ENCODE measurements around the gene MDM1. TPM values are rescaled to one million over a fixed set of nuclear protein-coding genes. Genes with fewer than 3 reads are reported as not detected.
A peak's percentile ranks its signal among the peaks of the same experiment; 100 is the strongest.

Gene MDM1
- total and polyA plus RNA-seq, 2 of the 13 experiments (the other 11 are each of a cell fraction or from before 2014, with no cell fraction given) = 4.6 to 15.2 TPM

GRCh38 chr12:68364893-68365725 is 32.9 kb upstream of the MDM1 start (continued):
- TF ChIP-seq CCAR2 (optimal IDR thresholded peaks at IDR 0.05; ENCODE audit: low read depth, low read length) = no peak
- TF ChIP-seq FOXK2 (IDR thresholded peaks at IDR 0.05) = no peak
- TF ChIP-seq ZNF253 (CRISPR knock-in tag; IDR thresholded peaks at IDR 0.05; ENCODE audit: borderline replicate concordance) = no peak
- peak; percentile 56; the same call in 1 of the 2 replicates for TF ChIP-seq YEATS2 (CRISPR knock-in tag; IDR thresholded peaks at IDR 0.05; ENCODE audit: borderline replicate concordance)
- TF ChIP-seq ZSCAN12 (CRISPR knock-in tag; IDR thresholded peaks at IDR 0.05) = no peak
- no peak for TF ChIP-seq PCBP2 (optimal IDR thresholded peaks at IDR 0.05; ENCODE audit: low read depth, low read length, poor library complexity, severe bottlenecking)
- peak; percentile 86; the same call in 1 of the 2 replicates for TF ChIP-seq MTA1 (CRISPR knock-in tag; IDR thresholded peaks at IDR 0.05; ENCODE audit: borderline replicate concordance)
- 0 out of 2 replicates have a peak, but pooled peaks have one; percentile 26 for TF ChIP-seq SAFB2 (CRISPR knock-in tag; IDR thresholded peaks at IDR 0.05; ENCODE audit: borderline replicate concordance, low read depth)
- TF ChIP-seq KDM5B (CRISPR knock-in tag; IDR thresholded peaks at IDR 0.05; ENCODE audit: borderline replicate concordance) = peak; percentile 70; the same call in 1 of the 2 replicates
- no peak for TF ChIP-seq ZNF713 (CRISPR knock-in tag; IDR thresholded peaks at IDR 0.05)
- TF ChIP-seq ZBTB44 (CRISPR knock-in tag; IDR thresholded peaks at IDR 0.05) = no peak
- TF ChIP-seq ZNF282 (IDR thresholded peaks at IDR 0.05; ENCODE audit: partially characterized antibody) = no peak
- no peak for TF ChIP-seq ZNF570 (CRISPR knock-in tag; IDR thresholded peaks at IDR 0.05; ENCODE audit: borderline replicate concordance)
- peak; percentile 67; the same call in 1 of the 2 replicates for TF ChIP-seq KDM2A (CRISPR knock-in tag; IDR thresholded peaks at IDR 0.05; ENCODE audit: borderline replicate concordance, low read depth)
- TF ChIP-seq FOXA3 (CRISPR knock-in tag; IDR thresholded peaks at IDR 0.05) = peak; percentile 54
- TF ChIP-seq PRDM15 (CRISPR knock-in tag; IDR thresholded peaks at IDR 0.05) = no peak
- peak; percentile 98 for TF ChIP-seq ZNF761 (CRISPR knock-in tag; conservative IDR thresholded peaks at IDR 0.05)
- TF ChIP-seq, protein P1, sequence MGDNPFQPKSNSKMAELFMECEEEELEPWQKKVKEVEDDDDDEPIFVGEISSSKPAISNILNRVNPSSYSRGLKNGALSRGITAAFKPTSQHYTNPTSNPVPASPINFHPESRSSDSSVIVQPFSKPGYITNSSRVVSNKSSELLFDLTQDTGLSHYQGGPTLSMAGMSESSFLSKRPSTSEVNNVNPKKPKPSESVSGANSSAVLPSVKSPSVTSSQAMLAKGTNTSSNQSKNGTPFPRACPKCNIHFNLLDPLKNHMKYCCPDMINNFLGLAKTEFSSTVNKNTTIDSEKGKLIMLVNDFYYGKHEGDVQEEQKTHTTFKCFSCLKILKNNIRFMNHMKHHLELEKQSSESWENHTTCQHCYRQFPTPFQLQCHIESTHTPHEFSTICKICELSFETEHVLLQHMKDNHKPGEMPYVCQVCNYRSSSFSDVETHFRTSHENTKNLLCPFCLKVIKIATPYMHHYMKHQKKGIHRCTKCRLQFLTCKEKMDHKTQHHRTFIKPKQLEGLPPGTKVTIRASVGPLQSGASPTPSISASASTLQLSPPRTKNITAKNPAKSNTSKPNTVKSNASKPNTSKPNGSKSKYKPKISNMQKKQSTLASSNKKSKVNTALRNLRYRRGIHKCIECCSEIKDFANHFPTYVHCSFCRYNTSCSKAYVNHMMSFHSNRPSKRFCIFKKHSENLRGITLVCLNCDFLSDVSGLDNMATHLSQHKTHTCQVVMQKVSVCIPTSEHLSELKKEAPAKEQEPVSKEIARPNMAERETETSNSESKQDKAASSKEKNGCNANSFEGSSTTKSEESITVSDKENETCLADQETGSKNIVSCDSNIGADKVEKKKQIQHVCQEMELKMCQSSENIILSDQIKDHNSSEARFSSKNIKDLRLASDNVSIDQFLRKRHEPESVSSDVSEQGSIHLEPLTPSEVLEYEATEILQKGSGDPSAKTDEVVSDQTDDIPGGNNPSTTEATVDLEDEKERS (CRISPR knock-in tag; IDR thresholded peaks at IDR 0.05) = no peak
- no peak for TF ChIP-seq XBP1 (CRISPR knock-in tag; IDR thresholded peaks at IDR 0.05)
- TF ChIP-seq JUND (CRISPR knock-in tag; IDR thresholded peaks at IDR 0.05) = peak; percentile 61; the same call in 1 of the 2 replicates
